ENCODE measurements around the gene MORC2.
A peak's percentile ranks its signal among the peaks of the same experiment; 100 is the strongest.

Gene MORC2

DNA sequence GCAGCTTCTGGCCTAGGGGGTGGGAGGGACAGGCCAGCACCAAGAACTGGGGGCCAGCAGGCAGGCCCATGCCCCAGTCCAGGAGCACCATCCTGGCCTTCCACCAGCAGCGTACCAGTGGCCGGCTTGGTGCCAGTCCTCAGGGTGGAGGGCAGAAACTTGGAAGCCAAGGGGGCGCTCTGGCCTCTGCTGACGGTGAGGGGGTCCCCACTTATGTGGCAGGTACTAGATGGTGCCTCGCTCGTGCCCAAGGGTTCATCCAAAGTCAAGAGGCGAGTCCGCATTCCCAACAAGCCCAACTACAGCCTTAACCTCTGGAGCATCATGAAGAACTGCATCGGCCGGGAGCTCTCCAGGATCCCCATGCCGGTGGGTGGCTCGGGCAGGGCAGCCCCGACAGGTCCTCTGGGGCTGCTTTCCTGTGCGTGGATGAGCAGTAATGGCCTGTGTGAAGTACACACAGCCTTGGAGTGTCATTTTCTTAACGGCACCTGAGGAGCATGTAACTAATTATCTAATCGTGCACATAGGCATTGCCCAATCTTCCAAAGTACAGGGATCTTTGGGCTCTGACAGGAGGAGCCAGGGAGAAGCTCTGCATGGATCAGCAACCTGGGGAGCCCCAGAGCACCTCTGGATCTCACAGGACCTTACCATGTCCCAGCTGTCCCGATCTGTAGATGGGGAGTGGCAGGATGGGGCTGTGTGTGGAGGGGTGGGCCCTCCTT lies 79.1 kb downstream of the MORC2 start:
- no peak for DNase-seq

DNA sequence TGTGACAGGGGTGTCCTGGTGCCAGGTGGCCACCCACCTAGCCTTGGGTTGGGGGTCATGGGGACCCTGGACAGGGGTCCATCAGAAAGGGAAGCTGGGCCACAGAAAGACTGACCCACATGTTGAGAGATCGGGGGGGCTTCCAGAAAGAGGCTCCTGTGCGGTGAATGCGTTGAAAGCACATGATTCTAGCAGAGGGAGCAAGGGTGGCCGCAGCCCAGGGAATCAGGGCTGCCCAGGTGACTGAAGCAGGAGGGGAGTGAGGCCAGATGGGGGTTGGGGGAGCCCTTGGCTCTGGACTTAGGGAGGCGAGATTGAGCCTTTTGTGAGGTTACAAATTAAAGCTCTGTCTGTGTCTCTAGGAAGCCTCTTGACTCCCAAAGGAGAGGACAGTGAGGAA lies 80.7 kb downstream of the MORC2 start:
- no peak for DNase-seq

DNA sequence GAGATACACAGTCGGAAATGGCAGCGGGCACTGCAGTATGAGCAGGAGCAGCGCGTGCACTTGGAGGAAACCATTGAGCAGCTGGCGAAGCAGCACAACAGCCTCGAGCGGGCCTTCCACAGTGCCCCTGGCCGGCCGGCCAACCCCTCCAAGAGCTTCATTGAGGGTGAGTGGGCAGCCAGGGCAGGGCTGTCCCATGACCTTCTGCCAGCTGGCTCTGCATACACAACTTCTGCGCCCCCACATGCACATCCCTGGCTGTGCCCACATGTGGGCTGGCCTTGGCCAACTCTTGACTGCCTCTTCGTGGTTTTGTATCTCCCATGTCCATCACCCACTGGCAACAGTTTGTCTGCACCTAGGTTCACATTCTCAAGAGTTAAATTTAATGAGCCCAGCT lies 81.1 kb downstream of the MORC2 start:
- DNase-seq = no peak

DNA sequence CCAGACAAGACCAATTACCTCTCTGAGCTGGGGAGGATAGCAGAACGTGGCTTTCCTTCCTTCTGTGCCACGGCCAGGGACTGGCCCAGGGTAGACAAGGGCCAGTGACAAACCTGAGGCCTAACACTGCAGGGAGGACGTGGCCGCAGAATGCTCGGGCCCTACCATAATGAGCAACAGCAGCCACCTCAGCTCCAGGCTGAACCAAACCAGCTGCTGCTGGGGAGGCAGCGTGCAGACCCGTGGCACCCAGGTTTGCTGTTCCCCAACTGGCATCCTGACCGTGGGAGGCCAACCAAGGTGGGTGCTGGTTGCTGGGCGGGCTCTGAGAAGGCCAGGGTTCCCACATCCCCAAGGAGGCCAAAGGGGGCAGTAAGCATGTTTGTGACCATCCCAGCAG lies 83.0 kb downstream of the MORC2 start:
- no peak for DNase-seq

DNA sequence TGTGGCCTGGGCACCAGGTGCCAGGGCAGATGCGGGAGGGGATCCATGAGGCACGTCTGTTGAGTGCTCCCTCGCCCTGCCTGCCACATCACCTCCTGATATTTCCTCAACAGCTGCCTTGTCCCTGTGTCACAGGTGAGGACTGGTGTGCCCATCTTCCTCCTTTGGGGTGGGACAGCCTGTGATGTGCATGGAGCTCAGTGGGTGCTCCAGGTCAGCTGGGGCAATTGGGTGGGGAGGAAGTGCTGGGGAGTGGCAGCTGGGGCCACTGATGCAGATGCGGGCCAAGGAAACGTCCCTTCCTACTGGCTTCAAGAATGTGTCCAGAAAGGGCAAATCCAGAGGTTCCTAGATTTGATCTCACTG lies 83.6 kb downstream of the MORC2 start:
- no peak for DNase-seq

DNA sequence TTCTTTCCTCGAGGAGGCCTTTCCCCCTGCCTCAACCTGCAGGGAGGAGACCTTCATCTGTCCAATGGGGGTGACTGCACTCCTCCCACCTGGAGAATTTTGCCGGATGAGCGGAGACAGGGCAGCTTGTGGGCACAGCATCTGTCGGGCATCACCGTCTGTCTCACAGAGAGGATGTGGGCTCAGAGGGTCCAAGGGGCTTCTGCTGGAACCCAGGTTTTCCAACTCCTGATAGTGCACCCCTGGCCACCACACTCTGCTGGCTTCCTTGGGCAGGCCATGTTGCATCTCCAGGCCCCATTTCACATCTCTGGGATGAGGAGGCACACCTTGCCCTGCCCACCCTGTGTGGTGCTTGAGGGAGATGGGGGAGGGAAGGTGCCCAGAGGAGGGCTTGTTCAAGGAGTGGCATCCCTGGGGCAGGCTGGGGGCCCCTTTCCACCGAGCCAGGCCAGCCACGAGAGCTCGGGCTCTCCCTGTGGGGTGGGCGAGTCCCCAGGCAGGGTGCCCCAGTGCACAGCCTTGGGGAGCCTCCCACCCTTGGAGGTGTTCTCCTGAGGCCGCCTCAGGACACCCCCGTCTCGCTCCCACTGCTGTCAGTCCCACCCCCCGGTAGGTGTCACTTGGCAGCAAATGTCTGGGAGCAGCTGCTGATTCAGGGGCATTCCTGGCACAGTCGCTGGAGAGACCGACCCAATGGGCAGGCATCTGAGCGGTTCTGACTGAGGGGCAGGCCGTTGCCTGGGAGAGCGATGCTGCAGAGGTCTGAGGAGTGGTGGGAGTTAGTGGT lies 84.2 kb downstream of the MORC2 start:
- DNase-seq = no peak

DNA sequence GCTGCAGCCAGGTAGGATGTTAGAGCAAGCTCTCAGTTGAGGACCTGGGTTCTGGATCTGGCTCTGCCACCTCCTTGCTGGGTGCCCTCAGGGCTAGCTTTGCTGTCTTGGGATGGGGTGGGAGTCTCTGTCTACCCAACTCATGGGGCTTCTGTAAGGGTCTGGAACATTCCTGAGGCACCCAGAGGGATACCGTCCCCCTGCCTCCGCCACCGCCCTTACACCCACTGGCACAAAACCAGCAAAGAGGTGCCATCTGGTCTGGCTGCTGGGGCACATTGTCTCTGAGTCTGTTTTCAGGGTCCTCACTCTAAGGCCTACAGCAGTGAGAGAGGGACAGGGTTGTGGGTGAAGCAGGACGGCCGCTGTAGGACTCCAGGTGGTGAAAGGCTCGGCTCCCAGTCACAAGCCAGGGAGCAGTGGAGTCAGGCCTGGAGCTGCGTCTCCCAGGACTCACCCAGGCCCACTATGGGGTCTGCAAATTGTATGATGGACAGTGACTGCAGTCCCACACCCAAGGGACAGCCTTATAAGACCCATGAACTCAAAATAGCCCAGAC lies 84.9 kb downstream of the MORC2 start:
- DNase-seq = no peak

DNA sequence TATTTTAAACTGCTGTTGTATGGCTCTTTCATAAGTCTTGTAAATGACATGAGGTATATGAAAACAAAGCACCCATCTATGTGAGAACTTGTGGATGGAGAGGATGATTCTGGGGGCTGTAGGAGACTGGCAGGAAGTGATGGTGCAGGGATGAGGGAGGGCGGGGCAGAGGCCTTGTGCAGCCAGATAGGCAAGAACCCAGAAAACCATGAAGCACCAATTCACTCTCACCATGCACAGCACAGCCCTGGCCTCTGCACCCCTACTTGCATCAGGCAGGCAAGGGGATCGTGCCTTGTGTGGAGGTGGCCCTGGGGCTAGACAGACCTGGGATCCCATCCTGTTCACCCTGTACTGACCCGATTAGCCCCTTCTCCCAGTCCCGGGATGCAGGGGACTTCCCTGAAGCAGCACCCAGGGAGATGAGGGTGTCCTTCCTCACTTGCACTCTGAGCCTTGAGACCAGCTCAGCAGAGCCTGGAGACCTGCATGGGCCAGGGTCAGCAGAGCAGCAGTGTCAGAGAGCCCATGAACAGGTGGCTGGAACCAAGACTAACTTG lies 85.5 kb downstream of the MORC2 start:
- no peak for DNase-seq

DNA sequence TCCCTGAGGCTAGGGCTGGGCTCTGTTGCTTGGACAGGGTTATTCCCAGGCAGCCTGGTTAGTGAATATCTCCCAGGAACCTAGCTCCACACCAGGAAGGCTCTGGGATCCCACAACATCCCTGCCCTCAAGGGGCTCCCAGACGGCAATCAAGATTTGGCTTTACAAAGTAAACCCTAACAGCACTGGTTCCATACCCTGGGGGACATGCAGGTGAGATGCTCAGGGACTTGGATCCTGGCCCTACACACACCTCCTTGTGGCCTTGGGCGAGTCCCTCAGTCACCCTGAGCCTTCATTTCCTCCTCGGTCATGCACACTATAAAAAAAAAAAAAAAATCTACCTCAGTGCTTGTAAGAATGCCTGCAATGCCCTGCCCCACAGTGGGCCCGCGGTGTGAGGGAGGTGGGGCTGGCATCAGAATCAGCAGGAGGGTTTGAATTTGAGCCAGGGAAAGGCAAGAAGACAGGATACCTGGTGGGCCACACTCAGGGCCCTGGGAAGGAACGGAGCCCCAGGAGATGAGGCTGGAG lies 86.3 kb downstream of the MORC2 start:
- no peak for DNase-seq

DNA sequence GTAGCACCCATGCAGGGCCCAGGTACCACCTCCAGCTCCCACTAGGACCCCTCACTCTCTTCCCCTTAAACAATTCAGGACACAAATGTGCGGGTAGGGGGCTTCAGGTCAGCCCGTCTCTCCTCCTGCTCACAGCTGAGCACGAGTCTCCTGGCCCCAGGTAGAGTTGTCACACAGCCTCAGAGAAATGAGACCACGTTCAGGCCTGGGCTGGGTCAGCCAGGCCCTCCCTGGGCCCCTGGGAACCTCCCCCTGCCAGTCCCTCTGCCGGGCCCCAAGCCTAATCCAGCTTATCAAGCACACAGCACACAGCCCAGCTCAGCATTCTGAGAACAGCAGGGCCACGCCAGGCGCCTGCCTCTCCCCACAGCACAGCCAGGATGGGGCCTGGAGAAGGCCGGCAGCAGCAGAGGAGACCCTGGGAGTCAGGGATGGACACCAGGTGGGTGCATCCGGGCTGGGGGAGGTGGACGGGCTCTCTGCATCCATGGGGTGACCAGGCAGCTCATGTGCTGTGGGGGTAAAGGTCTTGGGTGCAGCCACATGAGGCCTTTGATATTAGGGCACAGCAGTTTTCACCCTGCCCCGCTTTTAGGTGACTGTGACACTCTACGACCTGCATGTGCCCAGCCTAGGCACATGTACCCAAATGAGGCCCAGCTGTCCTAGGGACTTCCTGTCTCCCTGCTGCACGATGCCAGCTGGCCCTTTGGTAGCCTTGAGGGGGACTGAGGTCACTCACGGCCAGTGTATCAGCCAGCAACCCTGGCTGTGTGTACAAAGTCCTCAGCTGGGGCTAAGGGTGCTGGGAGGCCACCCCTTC lies 87.0 kb downstream of the MORC2 start:
- no peak for DNase-seq

DNA sequence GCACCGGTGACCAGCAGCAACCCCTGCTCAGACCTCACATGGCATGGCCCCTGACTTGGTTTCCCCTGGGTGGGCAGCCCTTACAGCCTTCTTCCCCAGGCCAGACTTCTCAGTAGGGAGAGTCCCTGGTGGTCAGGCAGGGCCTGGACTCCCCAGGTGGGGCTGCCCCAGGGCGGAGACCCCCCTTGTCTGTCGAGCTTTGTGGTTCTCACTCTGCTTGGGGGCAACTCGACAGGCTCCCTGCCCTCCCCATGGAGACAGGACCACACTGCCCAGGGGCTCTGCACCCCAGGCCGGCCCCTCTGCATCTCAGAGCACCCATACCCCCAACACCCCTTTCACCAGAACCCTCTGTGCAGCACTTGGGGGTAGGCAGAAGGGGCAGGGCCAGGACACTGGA lies 87.7 kb downstream of the MORC2 start:
- no peak for DNase-seq

DNA sequence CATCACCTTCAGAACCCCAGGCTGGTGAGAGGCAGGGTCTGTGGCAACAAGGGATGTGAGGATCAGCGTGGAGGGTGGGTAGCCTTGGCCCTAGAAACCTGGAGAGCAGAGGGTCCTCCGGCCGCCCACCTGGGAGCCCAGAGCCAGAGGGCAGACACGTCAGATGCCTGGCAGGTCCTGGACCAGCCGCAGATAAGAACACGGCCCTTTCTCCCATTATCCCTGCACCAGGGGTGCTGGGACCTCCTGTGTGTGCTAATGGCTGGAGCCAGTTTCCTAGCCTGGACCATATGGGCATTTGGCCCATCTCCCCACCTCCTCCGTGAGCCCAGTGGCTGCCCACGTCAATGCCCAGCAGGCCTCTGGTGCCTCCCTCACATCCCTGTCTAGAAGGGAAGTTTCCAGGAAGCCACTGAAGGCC lies 88.4 kb downstream of the MORC2 start:
- no peak for DNase-seq

DNA sequence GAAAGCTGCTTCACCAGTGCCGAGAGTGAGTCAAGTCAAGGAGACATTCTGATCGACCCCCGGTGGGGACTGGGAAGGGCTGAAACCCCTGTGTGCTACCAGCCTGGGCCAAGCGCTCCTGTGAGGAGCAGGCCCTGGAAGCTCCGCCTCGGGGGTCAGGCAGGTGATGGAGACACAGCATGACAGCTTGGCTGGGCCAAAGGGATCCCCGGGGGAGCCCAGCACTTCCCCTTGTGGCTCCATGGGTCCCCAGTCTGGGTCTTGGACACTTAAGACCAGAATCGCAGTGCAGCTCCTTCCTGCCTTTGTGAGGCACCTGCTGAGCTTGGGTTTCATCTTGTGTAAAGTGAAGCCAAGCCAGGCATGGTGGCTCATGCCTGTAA lies 89.2 kb downstream of the MORC2 start:
- no peak for DNase-seq

DNA sequence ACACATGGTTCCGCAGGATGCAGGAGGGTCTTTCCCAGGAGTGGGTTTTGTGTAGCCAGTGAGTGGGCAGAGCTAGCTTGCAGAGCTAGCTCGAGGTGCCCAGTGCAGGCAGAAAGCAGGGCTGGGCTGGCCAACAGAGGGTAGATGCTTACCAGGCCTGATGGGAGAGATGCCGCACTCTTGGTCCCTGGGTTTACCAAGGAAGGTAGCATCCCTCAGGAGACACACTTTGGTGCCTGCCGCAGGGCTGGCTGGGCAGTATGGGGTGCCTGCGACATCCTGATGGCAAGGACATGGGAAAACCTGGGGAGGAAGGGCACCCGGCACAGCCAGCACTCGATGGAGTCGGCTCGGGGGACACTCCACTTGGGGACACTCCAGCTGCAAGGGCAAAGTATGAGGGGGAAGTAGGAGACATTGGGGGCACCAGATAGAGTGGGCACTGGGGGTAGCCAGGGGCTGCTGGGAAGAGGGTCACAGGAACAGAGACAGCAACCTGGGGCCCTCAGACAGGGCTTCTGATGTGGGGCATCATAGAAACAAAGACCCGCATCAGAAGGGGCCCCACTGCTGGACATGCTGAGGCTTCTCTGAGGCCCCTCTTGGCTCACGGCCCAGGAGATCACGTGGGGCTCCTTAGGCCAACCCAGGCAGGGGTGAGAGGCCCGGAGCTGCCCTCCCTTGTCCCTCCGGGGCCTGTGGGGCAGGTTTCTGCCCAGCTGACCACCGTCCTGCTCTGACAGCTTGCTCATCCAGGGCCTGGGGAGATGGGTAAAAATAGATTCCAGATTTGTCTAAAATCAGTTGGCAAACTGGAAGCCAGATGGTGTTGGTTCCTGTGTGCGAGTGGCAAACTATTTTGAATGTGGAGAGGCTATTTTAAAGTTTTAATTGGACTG lies 89.8 kb downstream of the MORC2 start:
- DNase-seq = peak in 9 of 56 donors; percentile 16 to 41 (median 27)

DNA sequence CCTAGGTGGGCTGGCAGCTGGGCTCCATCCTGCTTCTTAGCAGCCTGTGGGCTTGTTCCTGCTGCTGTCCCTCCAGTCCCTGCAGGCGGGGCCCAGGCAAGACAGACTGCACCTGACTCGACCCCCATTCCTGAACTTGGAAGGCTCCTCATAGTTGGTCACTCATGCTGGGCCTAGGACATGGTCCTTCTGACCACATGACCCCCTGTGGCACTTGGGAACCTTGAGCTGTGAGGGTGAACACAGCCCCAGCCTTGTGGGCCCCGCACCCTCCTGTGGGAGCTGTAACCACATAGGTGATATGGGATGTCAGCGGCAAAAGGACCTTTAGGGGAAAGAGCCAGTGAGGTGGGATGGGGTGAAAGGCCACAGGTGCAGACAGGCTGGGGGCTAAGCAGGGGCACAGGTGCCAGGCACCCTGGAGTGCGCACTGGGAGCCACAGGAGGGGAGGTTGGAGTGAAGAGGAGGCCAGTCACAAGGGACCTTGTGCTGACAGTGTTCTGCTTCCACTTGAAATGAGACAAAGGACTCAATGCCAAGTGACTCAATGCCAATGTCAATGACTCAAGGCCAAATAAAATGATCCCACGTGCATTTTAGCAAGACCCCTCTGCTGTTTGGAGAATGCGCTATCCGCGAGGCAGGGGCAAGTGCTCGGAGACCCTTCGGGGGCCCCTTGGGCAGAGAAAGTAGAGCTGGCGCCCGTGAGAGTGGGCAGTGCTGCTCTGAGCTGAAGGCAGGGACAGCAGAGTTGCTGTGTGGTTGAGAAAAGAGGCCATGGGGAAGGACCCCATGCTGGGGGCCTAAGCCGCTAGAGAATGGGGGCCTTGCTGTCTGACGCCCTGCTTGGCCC lies 90.7 kb downstream of the MORC2 start:
- no peak for DNase-seq

DNA sequence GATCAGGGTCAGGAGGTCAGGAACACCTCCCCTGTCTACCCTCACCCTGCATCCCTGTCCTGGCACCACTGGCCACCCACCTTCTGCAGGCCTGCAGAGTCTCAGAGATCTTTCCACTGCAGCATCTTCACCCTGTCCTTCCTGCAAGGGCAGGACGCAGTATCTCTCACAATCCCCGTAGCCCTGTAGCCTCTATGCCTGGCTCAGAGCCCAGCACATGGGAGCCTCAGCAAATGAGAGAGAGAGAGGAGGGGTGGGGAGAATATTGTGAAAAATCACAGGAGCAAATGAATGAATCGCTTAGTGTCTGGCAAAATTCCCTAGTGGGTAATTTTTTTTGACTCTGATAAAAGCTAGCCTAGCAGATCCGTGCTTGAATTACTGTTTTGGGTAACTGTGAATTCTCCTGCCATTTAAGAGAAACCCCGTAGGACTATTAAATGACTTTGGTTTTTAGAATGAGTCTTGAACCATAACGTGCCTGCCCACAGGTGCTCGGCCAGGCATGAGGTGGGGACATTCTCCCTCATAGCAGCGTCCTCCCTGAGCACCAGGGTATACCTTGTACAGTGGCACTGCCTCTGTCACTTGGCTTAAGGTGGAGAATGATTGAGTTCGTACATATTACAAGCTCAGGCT lies 91.5 kb downstream of the MORC2 start:
- peak in 30 of 56 donors; percentile 15 to 65 (median 36) for DNase-seq

DNA sequence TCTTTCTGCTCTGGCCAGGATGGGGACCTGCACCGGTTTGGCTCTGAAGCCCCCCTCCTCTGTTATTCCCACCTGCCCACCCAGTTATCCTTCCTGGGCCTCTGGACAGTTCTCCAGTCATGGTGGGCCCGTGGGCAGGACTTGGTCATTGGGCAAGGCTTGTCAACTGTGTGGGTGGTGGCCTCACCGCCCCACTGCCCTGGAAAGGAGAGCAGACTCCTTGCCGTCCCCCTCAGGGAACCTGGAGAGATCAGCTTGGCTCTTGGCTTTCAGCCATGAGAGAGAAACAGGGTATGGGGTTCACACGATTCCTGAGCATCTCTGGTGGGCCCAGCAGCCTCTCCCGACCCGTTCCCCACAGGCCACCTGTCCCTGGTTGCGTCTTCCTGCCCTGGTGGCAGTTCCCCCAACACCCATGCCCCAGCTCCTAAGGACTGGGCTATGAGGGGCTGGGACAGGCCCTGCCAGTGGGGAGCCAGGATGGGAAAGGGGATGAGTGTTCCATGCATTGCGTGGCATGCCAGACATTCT lies 92.3 kb downstream of the MORC2 start:
- no peak for DNase-seq

DNA sequence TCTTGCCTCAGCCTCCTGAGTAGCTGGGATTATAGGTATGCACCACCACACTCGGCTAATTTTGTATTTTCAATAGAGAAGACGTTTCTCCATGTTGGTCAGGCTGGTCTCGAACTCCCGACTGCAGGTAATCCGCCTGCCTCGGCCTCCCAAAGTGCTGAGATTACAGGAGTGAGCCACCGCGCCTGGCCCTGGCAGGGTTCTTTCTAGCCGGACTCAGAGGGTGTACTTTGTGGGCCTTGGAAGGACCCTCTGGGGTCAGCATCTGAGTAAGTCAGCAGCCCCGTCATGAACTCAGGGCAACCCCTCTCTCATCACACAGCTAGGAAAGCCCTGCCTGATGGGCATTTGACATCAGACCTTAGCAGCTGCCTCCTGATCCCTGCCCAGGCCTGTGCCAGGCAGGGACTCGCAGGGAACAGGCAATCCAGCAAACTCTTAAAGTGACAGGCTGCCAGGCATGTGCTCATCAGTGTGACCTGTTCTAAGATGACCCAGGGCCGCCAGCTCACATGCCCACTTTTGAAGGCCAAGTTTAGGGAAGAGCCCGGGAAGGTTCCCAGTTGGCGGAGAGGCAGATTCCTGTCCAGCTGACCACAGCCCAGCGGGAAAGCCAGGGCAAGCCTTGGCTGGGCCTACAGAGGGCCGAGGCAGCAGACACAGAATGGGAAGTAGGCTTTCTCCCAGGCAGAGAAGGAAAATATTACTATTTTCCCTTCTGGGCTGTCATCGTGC lies 92.9 kb downstream of the MORC2 start:
- peak in 26 of 56 donors; percentile 12 to 78 (median 40) for DNase-seq

All from amygdala (tissue), 56 donors.